ENCODE results near the gene DBH. TPM values are rescaled to one million over a fixed set of nuclear protein-coding genes. Genes with fewer than 3 reads are reported as not detected.

Gene DBH
- total RNA-seq, 4 donors from 2014 or later: 0.19 TPM; not detected in 3

DNA sequence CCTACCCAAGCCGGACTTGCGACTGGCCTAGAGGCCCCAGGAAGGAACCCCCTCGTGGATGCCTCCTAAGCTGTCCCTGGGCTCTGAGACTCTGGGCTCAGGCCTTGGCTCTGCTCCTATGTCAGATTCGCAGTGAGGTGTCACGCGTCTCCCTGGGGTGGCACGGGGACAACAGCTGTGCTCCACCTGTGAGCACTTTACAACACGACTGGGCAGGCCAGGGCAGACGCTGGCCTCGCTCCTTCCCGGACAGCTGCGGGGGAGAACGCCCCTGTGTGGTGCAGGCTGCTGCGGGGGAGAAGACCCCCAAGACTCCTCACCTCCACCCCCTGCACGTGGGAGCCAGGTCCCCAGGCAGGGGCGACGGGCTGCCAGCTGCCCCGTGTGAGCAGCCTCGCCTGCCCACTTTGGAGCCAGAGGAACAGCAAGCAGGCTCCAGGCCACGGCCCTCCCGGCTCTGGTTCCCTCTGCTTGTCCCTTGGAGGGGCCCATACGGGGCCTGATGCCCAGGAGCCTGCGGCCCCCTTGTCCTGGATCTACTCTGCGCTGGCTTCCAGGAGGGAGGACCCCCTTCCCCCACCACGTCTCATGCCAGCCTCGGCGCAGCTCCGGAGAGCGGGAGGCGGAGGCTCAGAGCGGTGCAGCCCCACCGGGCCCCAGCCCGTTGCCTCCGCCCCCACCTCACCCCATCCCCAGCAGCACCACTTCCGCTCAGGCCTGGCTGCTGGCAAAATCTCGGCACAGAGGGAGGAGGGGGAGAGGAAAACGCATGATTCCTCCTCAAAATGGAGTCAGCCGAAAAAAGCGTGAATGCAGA lies 66.0 kb downstream of the DBH start:
- ATAC-seq (ENCODE audit: low FRiP score) (no peak), DNase-seq (ENCODE audit: low spot score) (no peak)
- TF ChIP-seq, protein P1, sequence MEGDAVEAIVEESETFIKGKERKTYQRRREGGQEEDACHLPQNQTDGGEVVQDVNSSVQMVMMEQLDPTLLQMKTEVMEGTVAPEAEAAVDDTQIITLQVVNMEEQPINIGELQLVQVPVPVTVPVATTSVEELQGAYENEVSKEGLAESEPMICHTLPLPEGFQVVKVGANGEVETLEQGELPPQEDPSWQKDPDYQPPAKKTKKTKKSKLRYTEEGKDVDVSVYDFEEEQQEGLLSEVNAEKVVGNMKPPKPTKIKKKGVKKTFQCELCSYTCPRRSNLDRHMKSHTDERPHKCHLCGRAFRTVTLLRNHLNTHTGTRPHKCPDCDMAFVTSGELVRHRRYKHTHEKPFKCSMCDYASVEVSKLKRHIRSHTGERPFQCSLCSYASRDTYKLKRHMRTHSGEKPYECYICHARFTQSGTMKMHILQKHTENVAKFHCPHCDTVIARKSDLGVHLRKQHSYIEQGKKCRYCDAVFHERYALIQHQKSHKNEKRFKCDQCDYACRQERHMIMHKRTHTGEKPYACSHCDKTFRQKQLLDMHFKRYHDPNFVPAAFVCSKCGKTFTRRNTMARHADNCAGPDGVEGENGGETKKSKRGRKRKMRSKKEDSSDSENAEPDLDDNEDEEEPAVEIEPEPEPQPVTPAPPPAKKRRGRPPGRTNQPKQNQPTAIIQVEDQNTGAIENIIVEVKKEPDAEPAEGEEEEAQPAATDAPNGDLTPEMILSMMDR (IDR thresholded peaks at IDR 0.05): no peak

DNA sequence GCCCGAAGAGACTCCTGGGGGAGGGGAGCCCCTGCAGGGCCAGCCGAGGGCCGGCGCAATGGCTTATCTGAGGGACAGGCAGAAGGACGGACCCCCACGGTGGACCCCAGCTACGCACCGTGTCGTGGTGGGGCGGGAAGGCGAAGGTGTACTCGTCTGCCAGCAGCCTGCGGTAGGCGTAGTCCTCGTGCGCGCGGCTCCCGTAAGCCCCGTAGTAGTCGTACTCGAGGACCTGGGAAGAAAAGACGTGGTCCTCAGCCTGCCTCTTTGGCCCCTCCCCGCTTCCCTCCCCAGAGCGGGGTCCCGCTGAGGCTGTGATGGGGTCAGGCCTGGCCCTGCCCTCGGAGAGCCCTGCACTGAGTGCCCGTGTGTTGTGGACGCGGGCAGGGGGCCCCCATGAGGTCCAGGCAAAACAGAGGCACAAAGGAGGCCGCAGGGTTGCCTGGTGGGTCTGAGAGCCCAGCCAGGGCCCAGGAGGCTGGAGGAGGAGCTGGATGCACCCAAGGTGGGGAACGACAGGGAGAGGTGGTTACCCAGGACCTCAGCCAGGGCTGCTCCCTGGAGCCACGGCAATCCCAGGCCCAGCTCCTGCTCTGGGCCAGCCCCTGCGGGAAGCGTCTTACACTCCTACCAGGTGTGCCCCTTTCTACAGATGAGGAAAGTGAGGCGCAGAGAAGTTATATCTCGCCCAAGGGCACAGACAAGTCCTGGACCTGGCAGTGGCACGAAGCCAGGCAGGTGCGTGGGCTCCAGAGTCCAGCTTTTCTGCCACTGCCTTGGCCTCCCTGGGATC lies 66.8 kb downstream of the DBH start:
- DNase-seq (ENCODE audit: low spot score) (no peak), ATAC-seq (ENCODE audit: low FRiP score) (no peak)
- TF ChIP-seq, protein P1 (IDR thresholded peaks at IDR 0.05): no peak

DNA sequence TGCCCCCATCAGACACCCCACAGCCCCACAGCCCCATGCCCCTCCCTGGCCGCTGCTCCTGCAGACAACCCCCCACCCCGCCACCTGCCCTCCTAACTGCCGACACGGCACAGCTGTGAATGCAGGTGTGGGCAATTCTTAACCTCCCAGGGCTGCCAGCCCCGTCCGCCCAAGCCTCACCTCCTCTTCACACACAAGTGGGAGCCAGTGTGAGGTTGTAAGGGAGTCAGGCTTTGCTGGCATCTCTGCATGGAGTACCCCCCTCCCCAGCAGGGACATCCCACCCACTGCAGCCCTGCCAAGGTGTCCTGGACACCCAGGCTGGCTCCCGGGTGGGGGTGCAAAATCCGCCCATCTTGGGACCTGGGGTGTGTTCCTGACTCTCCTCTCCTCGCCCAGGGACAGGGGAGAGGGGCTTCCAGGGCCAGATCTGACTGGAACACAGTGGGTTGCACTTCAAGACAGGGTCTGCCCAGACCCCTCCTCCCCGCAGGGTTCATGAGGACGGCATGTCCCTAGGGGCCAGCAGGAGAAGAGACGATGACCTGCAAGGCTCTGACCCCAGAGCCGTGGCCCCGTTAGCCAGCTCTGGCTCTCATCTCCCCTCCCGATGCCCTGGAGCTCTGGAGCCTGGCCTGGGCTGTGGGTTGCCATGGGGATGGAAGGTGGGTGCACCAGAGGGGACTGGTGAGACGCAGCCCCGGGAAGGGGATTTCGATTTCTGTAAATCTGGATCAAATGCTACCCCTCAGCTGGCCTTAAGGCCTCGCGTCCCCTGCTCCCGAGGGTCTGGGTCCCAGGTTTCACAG lies 67.6 kb downstream of the DBH start:
- TF ChIP-seq, protein P1 (IDR thresholded peaks at IDR 0.05): no peak
- ATAC-seq (ENCODE audit: low FRiP score) (no peak), DNase-seq (ENCODE audit: low spot score) (no peak)

DNA sequence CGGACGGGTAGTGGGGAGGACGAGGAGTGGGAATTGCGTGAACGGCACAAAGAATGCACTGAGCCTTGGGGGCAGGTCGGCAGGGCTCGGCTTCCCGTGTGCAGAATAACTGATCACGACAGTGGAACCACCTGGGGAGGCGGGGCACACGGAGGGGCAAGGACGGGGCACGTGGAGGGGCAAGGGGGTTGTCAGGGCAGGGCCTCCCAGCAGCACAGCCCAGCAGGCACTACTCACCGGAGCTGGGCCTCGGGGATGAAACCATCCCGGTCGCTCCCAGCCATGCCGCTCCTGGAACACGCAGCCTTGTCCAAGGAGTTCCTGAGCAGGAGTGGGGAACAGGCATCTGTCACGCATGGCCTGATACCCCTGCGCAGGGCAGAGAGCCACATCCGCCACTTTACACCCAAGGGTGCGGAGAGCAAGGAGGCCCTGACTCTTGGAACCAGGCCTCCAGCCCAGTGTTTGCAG lies 68.6 kb downstream of the DBH start:
- TF ChIP-seq, protein P1 (IDR thresholded peaks at IDR 0.05): no peak
- DNase-seq (ENCODE audit: low spot score): no peak
- no peak for ATAC-seq (ENCODE audit: low FRiP score)

DNA sequence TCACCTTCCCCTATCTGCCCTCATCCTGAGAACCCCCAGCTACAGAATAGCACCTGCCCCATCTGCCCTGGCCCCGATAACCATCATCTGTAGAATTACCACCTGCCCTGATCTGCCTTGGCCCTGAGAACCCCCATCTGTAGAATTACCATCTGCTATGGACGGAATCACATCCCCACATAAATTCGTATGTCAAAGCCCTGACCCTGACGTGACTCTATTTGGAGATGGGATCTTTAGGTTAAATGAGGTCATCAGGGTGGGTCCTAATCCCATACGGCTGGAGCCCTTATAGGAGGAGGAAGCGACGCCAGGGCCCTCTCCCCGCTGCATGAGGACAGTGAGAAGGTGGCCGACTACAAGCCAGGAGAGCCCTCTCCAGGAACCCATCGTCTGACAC lies 69.4 kb downstream of the DBH start:
- DNase-seq (ENCODE audit: low spot score) (no peak), ATAC-seq (ENCODE audit: low FRiP score) (no peak)
- TF ChIP-seq, protein P1 (IDR thresholded peaks at IDR 0.05): no peak

DNA sequence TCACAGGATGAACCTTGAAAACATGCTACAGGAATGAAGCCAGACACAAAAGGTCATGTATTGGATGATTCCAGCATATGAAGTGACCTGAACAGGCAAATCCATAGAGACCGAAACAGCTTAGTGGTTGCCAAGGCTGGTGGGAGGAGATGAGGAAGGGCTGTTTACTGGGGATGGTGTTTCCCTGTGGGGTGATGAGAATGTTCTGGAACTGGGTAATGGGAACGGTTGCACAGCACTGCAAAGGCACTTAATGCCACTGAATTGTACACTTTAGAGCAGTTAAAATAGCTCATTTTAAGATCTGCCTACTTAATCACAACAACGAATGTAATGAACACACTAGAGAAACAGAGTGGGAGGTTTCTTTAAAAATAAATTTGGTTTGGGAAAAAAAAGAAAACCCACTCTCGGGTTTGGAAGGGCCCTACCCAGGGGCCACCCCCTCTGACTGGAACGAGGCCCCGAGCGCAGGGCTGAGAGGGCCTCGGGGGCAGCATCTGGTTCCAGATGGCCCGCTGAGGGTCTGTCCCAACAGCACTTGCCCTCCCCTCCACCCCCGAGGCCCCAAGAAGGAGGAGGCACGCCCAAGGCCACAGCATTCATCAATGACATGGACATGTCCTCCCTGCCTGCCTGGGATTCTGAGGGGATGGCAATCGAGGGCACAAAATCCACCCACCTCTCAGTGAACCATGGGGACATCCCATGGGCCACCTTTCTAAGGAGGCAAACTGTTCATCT lies 70.3 kb downstream of the DBH start:
- TF ChIP-seq, protein P1 (IDR thresholded peaks at IDR 0.05): no peak
- DNase-seq (ENCODE audit: low spot score) (no peak), ATAC-seq (ENCODE audit: low FRiP score) (no peak)

Measured in omental fat pad (tissue), 4 donors.